ENCODE results near the gene LRRC8D. TPM values are rescaled to one million over a fixed set of nuclear protein-coding genes. Genes with fewer than 3 reads are reported as not detected.

The LRRC8D gene
- total and polyA plus RNA-seq, 9 of the 15 experiments (the other 6 are each of a cell fraction or from before 2014, with no cell fraction given), result 3.4 to 53.9 (median 15.9) TPM

DNA sequence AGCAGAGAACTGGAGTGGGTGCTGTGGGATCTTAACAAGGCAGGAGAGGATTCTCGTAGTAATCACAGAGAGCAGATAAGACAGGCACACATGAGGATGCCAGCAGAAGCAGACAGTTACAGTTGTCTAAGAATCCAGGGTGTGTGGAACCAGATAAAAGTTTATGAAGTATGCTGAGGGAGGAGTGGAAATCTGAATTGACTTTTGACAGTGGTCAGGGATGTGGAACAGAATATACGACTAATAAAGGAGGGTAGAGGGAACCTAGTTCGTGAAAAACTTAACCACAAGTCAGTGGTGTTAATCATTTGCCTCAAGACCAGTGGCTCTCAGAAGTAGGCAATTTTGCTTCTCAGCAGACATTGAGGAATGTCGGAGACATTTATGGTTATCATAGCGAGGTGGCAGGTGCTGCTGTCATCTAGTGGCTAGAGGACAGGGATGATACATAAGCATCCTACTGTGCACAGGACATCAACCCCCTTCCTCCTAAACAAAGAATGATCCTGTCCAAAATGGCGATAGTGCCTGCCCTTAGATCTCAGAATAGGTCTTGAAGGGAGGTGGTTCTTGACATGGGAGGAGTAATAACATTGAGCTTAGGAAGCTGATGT, 3.0 kb downstream of the LRRC8D start (continued):
- TF ChIP-seq, protein P1, sequence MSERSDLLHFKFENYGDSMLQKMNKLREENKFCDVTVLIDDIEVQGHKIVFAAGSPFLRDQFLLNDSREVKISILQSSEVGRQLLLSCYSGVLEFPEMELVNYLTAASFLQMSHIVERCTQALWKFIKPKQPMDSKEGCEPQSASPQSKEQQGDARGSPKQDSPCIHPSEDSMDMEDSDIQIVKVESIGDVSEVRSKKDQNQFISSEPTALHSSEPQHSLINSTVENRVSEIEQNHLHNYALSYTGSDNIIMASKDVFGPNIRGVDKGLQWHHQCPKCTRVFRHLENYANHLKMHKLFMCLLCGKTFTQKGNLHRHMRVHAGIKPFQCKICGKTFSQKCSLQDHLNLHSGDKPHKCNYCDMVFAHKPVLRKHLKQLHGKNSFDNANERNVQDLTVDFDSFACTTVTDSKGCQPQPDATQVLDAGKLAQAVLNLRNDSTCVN (CRISPR knock-in tag; IDR thresholded peaks at IDR 0.05), result no peak
- no peak for TF ChIP-seq ZNF444 (CRISPR knock-in tag; IDR thresholded peaks at IDR 0.05)
- TF ChIP-seq, protein P2, sequence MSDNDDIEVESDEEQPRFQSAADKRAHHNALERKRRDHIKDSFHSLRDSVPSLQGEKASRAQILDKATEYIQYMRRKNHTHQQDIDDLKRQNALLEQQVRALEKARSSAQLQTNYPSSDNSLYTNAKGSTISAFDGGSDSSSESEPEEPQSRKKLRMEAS (CRISPR knock-in tag; IDR thresholded peaks at IDR 0.05), result no peak
- peak in 1 of 2 experiments; percentile 60 for TF ChIP-seq NCOA2 (IDR thresholded peaks at IDR 0.05; ENCODE audit: partially characterized antibody in 2 of 2)
- TF ChIP-seq SMAD2 (IDR thresholded peaks at IDR 0.05; ENCODE audit: low read depth, low read length), result no peak
- peak; percentile 96 to 97 for TF ChIP-seq KDM1A (IDR thresholded peaks at IDR 0.05)
- peak; percentile 55; the same call in 1 of the 2 replicates for TF ChIP-seq NBN (IDR thresholded peaks at IDR 0.05; ENCODE audit: low read depth)
- no peak; the same call in 1 of the 2 replicates for TF ChIP-seq ZZZ3 (IDR thresholded peaks at IDR 0.05)
- TF ChIP-seq, protein P3, sequence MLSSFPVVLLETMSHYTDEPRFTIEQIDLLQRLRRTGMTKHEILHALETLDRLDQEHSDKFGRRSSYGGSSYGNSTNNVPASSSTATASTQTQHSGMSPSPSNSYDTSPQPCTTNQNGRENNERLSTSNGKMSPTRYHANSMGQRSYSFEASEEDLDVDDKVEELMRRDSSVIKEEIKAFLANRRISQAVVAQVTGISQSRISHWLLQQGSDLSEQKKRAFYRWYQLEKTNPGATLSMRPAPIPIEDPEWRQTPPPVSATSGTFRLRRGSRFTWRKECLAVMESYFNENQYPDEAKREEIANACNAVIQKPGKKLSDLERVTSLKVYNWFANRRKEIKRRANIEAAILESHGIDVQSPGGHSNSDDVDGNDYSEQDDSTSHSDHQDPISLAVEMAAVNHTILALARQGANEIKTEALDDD (IDR thresholded peaks at IDR 0.05), result peak; percentile 96
- TF ChIP-seq, protein P4, sequence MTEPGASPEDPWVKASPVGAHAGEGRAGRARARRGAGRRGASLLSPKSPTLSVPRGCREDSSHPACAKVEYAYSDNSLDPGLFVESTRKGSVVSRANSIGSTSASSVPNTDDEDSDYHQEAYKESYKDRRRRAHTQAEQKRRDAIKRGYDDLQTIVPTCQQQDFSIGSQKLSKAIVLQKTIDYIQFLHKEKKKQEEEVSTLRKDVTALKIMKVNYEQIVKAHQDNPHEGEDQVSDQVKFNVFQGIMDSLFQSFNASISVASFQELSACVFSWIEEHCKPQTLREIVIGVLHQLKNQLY (CRISPR knock-in tag; conservative IDR thresholded peaks at IDR 0.05), result no peak
- no peak for TF ChIP-seq ZFP36 (IDR thresholded peaks at IDR 0.05; ENCODE audit: low read depth, low read length, partially characterized antibody)
- TF ChIP-seq, protein P5, sequence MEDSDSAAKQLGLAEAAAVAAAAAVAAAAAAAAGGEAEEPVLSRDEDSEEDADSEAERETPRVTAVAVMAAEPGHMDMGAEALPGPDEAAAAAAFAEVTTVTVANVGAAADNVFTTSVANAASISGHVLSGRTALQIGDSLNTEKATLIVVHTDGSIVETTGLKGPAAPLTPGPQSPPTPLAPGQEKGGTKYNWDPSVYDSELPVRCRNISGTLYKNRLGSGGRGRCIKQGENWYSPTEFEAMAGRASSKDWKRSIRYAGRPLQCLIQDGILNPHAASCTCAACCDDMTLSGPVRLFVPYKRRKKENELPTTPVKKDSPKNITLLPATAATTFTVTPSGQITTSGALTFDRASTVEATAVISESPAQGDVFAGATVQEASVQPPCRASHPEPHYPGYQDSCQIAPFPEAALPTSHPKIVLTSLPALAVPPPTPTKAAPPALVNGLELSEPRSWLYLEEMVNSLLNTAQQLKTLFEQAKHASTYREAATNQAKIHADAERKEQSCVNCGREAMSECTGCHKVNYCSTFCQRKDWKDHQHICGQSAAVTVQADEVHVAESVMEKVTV (CRISPR knock-in tag; IDR thresholded peaks at IDR 0.05), result no peak
- TF ChIP-seq KAT8 (IDR thresholded peaks at IDR 0.05; ENCODE audit: low read depth), result no peak
- TF ChIP-seq, protein P6, sequence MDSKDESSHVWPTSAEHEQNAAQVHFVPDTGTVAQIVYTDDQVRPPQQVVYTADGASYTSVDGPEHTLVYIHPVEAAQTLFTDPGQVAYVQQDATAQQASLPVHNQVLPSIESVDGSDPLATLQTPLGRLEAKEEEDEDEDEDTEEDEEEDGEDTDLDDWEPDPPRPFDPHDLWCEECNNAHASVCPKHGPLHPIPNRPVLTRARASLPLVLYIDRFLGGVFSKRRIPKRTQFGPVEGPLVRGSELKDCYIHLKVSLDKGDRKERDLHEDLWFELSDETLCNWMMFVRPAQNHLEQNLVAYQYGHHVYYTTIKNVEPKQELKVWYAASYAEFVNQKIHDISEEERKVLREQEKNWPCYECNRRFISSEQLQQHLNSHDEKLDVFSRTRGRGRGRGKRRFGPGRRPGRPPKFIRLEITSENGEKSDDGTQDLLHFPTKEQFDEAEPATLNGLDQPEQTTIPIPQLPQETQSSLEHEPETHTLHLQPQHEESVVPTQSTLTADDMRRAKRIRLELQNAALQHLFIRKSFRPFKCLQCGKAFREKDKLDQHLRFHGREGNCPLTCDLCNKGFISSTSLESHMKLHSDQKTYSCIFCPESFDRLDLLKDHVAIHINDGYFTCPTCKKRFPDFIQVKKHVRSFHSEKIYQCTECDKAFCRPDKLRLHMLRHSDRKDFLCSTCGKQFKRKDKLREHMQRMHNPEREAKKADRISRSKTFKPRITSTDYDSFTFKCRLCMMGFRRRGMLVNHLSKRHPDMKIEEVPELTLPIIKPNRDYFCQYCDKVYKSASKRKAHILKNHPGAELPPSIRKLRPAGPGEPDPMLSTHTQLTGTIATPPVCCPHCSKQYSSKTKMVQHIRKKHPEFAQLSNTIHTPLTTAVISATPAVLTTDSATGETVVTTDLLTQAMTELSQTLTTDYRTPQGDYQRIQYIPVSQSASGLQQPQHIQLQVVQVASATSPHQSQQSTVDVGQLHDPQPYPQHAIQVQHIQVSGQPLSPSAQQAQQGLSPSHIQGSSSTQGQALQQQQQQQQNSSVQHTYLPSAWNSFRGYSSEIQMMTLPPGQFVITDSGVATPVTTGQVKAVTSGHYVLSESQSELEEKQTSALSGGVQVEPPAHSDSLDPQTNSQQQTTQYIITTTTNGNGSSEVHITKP (IDR thresholded peaks at IDR 0.05; ENCODE audit: partially characterized antibody), result peak; percentile 89
- TF ChIP-seq ZNF24 (IDR thresholded peaks at IDR 0.05), result no peak
- 0 out of 2 replicates have a peak, but pooled peaks have one; percentile 18 for TF ChIP-seq CXXC5 (CRISPR knock-in tag; IDR thresholded peaks at IDR 0.05)
- no peak for TF ChIP-seq MCM5 (IDR thresholded peaks at IDR 0.05; ENCODE audit: low read depth)
- TF ChIP-seq, protein P7, sequence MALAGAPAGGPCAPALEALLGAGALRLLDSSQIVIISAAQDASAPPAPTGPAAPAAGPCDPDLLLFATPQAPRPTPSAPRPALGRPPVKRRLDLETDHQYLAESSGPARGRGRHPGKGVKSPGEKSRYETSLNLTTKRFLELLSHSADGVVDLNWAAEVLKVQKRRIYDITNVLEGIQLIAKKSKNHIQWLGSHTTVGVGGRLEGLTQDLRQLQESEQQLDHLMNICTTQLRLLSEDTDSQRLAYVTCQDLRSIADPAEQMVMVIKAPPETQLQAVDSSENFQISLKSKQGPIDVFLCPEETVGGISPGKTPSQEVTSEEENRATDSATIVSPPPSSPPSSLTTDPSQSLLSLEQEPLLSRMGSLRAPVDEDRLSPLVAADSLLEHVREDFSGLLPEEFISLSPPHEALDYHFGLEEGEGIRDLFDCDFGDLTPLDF (CRISPR knock-in tag; IDR thresholded peaks at IDR 0.05), result no peak
- TF ChIP-seq HCFC1 (IDR thresholded peaks at IDR 0.05; ENCODE audit: low read depth, low read length), result no peak
